WTC11 (cell line): ENCODE data around the gene OSBPL10. TPM values are rescaled to one million over a fixed set of nuclear protein-coding genes. Genes with fewer than 3 reads are reported as not detected.

Experiments used
- ATAC-seq: fragments of 200-7000 bp; cut with Tn5 transposase; 2 replicates; pipeline ENCODE4 v1.10.0; 2021; ENCODE audit warnings: mild to moderate bottlenecking, moderate library complexity
- CTCF ChIA-PET: fragments of 300-600 bp; sonication (Branson Sonifier 250); formaldehyde crosslinking; loops from one replicate; lab custom pipeline; 2021; ENCODE audit warnings: antibody characterized with exemption; lab: Charles Lee
- POLR2A ChIA-PET: fragments of 350-600 bp; sonication (Branson Sonifier 250); formaldehyde crosslinking; loops from one replicate; lab custom pipeline; 2021; ENCODE audit warnings: antibody characterized with exemption; lab: Charles Lee
- DNase-seq: peaks from one replicate; pipeline ENCODE4 v3.0.0; 2021; ENCODE audit warnings: low spot score
- H3K27ac Mint-ChIP-seq: 2 replicates; pipeline ENCODE4 v1.8.0; 2021; ENCODE audit warnings: mixed read lengths
- H3K27me3 Mint-ChIP-seq: 2 replicates; pipeline ENCODE4 v1.8.0; 2021; ENCODE audit warnings: low read depth, mild to moderate bottlenecking, moderate library complexity, mixed read lengths
- H3K36me3 Mint-ChIP-seq: 2 replicates; pipeline ENCODE4 v1.8.0; 2021; ENCODE audit warnings: mixed read lengths
- H3K4me1 Mint-ChIP-seq: 2 replicates; pipeline ENCODE4 v1.8.0; 2022; ENCODE audit warnings: mixed read lengths
- H3K4me3 Mint-ChIP-seq: 2 replicates; pipeline ENCODE4 v1.8.0; 2021; ENCODE audit warnings: mild to moderate bottlenecking, moderate library complexity, mixed read lengths
- H3K9me3 Mint-ChIP-seq: 2 replicates; pipeline ENCODE4 v1.8.0; 2021; ENCODE audit warnings: mixed read lengths
- ETV6 ChIP-seq: sonication (generic); formaldehyde crosslinking; IDR thresholded peaks from 2 replicates; pipeline ENCODE4 v1.8.1; 2022; ENCODE audit warnings: mild to moderate bottlenecking, missing genetic modification reagents
- JUN ChIP-seq: sonication (generic); formaldehyde crosslinking; IDR thresholded peaks from 2 replicates; pipeline ENCODE4 v1.8.0; 2023; ENCODE audit warnings: mild to moderate bottlenecking, missing genetic modification reagents
- KAT7 ChIP-seq: sonication (generic); formaldehyde crosslinking; IDR thresholded peaks from 2 replicates; pipeline ENCODE4 v1.8.1; 2023; ENCODE audit warnings: missing genetic modification reagents, mild to moderate bottlenecking, borderline replicate concordance
- MYBL2 ChIP-seq: sonication (generic); formaldehyde crosslinking; IDR thresholded peaks from 2 replicates; pipeline ENCODE4 v1.8.1; 2023; ENCODE audit warnings: mild to moderate bottlenecking, moderate library complexity, missing genetic modification reagents
- NR2C2 ChIP-seq: sonication (generic); formaldehyde crosslinking; IDR thresholded peaks from 2 replicates; pipeline ENCODE4 v1.8.0; 2022; ENCODE audit warnings: mild to moderate bottlenecking, missing genetic modification reagents
- TEAD1 ChIP-seq: sonication (generic); formaldehyde crosslinking; IDR thresholded peaks from 2 replicates; pipeline ENCODE4 v1.8.0; 2022; ENCODE audit warnings: mild to moderate bottlenecking, missing genetic modification reagents
- ZNF263 ChIP-seq: sonication (generic); formaldehyde crosslinking; IDR thresholded peaks from 2 replicates; pipeline ENCODE4 v1.8.1; 2022; ENCODE audit warnings: low read depth, mild to moderate bottlenecking, moderate library complexity, missing genetic modification reagents
- total RNA-seq: library from RNA; stranded (reverse); gene quantifications from 3 replicates; pipeline ENCODE4 v1.2.3, GENCODE V29; 2021
- TF ChIP-seq, protein P1 (sequence below): sonication (generic); formaldehyde crosslinking; IDR thresholded peaks from 2 replicates; pipeline ENCODE4 v1.8.0; 2022; ENCODE audit warnings: mild to moderate bottlenecking, missing genetic modification reagents
- TF ChIP-seq, protein P2 (sequence below): fragments of 250-450 bp; sonication (Bioruptor Pico); IDR thresholded peaks from 2 replicates; pipeline ENCODE4 v1.9.0; 2021; ENCODE audit warnings: moderate library complexity, mild to moderate bottlenecking, inconsistent platforms, borderline replicate concordance
- TF ChIP-seq, protein P3 (sequence below): sonication (generic); formaldehyde crosslinking; IDR thresholded peaks from 2 replicates; pipeline ENCODE4 v1.8.0; 2023; ENCODE audit warnings: missing genetic modification reagents
- TF ChIP-seq, protein P4 (sequence below): sonication (generic); formaldehyde crosslinking; IDR thresholded peaks from 2 replicates; pipeline ENCODE4 v1.8.0; 2023; ENCODE audit warnings: missing genetic modification reagents, mild to moderate bottlenecking, borderline replicate concordance
- TF ChIP-seq, protein P5 (sequence below): fragments of 250-450 bp; sonication (Bioruptor Pico); IDR thresholded peaks from 2 replicates; pipeline ENCODE4 v1.8.0; 2021; ENCODE audit warnings: mild to moderate bottlenecking

The OSBPL10 gene
- total RNA-seq, 1 experiment from 2014 or later: 84.1 TPM

DNA sequence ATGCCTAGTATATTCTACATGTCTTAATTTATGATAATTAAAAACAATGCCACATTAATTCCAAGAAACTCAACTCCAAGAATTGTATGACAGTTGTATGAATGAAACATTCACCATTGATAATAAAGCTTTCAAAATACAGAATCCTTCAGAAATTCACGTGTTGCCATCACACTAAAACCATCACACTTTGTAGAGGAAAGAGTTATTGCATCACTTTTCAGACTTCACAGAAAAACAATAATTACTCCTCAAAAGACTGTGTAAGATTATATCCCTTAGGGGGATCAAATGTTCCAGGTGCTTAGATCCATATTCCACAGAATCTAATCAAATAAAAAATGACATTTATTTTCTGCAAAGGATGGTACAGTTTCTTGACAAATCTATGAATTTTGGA, 85.0 kb downstream of the OSBPL10 start:
- ChIA-PET CTCF (interaction anchor here (0.8 to 1.3 kb wide), 2 partner anchors 9 to 14 kb away, joined by 3 read pairs; no protein-coding TSS in a partner anchor), POLR2A (interaction anchor here (0.5 kb wide), 1 partner anchor 112 kb away, joined by 3 read pairs; no protein-coding TSS in a partner anchor)
- ATAC-seq: no peak
- Mint-ChIP-seq H3K27me3 (no peaks in the 10 kb centered on the region), H3K4me1 (peaks cover 73% of the 10 kb centered on the region), H3K27ac (no peak overlapping the region; the same call in 1 of the 2 replicates), H3K9me3 (no peaks in the 10 kb centered on the region), H3K36me3 (no peaks in the 10 kb centered on the region), H3K4me3 (no peak overlapping the region)
- no peak for DNase-seq
- no peak for TF ChIP-seq NR2C2 (CRISPR knock-in tag)
- TF ChIP-seq KAT7 (CRISPR knock-in tag): no peak
- no peak for TF ChIP-seq JUN (CRISPR knock-in tag)
- no peak for TF ChIP-seq ZNF263 (CRISPR knock-in tag)
- TF ChIP-seq ETV6 (CRISPR knock-in tag): no peak
- no peak for TF ChIP-seq TEAD1 (CRISPR knock-in tag)
- TF ChIP-seq, protein P1, sequence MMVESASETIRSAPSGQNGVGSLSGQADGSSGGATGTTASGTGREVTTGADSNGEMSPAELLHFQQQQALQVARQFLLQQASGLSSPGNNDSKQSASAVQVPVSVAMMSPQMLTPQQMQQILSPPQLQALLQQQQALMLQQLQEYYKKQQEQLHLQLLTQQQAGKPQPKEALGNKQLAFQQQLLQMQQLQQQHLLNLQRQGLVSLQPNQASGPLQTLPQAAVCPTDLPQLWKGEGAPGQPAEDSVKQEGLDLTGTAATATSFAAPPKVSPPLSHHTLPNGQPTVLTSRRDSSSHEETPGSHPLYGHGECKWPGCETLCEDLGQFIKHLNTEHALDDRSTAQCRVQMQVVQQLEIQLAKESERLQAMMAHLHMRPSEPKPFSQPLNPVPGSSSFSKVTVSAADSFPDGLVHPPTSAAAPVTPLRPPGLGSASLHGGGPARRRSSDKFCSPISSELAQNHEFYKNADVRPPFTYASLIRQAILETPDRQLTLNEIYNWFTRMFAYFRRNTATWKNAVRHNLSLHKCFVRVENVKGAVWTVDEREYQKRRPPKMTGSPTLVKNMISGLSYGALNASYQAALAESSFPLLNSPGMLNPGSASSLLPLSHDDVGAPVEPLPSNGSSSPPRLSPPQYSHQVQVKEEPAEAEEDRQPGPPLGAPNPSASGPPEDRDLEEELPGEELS (CRISPR knock-in tag): no peak
- TF ChIP-seq, protein P2, sequence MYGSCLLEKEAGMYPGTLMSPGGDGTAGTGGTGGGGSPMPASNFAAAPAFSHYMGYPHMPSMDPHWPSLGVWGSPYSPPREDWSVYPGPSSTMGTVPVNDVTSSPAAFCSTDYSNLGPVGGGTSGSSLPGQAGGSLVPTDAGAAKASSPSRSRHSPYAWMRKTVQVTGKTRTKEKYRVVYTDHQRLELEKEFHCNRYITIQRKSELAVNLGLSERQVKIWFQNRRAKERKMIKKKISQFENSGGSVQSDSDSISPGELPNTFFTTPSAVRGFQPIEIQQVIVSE: no peak
- TF ChIP-seq, protein P3, sequence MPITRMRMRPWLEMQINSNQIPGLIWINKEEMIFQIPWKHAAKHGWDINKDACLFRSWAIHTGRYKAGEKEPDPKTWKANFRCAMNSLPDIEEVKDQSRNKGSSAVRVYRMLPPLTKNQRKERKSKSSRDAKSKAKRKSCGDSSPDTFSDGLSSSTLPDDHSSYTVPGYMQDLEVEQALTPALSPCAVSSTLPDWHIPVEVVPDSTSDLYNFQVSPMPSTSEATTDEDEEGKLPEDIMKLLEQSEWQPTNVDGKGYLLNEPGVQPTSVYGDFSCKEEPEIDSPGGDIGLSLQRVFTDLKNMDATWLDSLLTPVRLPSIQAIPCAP (CRISPR knock-in tag): no peak
- TF ChIP-seq, protein P4, sequence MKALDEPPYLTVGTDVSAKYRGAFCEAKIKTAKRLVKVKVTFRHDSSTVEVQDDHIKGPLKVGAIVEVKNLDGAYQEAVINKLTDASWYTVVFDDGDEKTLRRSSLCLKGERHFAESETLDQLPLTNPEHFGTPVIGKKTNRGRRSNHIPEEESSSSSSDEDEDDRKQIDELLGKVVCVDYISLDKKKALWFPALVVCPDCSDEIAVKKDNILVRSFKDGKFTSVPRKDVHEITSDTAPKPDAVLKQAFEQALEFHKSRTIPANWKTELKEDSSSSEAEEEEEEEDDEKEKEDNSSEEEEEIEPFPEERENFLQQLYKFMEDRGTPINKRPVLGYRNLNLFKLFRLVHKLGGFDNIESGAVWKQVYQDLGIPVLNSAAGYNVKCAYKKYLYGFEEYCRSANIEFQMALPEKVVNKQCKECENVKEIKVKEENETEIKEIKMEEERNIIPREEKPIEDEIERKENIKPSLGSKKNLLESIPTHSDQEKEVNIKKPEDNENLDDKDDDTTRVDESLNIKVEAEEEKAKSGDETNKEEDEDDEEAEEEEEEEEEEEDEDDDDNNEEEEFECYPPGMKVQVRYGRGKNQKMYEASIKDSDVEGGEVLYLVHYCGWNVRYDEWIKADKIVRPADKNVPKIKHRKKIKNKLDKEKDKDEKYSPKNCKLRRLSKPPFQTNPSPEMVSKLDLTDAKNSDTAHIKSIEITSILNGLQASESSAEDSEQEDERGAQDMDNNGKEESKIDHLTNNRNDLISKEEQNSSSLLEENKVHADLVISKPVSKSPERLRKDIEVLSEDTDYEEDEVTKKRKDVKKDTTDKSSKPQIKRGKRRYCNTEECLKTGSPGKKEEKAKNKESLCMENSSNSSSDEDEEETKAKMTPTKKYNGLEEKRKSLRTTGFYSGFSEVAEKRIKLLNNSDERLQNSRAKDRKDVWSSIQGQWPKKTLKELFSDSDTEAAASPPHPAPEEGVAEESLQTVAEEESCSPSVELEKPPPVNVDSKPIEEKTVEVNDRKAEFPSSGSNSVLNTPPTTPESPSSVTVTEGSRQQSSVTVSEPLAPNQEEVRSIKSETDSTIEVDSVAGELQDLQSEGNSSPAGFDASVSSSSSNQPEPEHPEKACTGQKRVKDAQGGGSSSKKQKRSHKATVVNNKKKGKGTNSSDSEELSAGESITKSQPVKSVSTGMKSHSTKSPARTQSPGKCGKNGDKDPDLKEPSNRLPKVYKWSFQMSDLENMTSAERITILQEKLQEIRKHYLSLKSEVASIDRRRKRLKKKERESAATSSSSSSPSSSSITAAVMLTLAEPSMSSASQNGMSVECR (CRISPR knock-in tag): no peak
- TF ChIP-seq, all 79 proteins: peak for 0

DNA sequence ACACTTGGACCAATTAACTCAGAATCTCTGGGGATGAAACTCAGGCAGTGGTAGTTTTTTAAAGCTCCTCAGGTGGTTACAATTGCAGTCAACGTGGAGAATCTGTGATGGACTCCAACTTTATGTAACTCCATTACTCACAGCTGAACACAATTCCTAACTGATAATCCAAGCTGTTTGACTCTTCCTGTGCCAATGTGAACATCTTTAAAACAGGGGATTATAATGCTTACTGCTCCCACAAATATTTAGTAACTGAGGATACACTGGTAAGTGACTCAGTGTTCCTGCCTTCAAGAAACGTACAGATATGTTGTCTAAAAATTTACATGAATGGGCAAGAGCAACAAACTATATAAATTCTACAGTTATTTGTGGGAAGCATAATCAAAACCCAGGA, 85.6 kb downstream of the OSBPL10 start:
- DNase-seq: no peak
- ChIA-PET POLR2A (no interaction called here), CTCF (interaction anchor here (1.6 kb wide), 1 partner anchor 14 kb away, joined by 4 read pairs; no protein-coding TSS in a partner anchor)
- Mint-ChIP-seq H3K9me3 (no peaks in the 10 kb centered on the region), H3K27me3 (no peaks in the 10 kb centered on the region), H3K4me3 (no peak overlapping the region), H3K36me3 (no peaks in the 10 kb centered on the region), H3K4me1 (peaks cover 74% of the 10 kb centered on the region), H3K27ac (peak overlapping the region; percentile 8; the same call in 1 of the 2 replicates)
- ATAC-seq: no peak
- no peak for TF ChIP-seq MYBL2
- TF ChIP-seq, protein P5, sequence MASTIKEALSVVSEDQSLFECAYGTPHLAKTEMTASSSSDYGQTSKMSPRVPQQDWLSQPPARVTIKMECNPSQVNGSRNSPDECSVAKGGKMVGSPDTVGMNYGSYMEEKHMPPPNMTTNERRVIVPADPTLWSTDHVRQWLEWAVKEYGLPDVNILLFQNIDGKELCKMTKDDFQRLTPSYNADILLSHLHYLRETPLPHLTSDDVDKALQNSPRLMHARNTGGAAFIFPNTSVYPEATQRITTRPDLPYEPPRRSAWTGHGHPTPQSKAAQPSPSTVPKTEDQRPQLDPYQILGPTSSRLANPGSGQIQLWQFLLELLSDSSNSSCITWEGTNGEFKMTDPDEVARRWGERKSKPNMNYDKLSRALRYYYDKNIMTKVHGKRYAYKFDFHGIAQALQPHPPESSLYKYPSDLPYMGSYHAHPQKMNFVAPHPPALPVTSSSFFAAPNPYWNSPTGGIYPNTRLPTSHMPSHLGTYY: no peak
